ENCODE data around the gene RPL38.

Gene RPL38

DNA sequence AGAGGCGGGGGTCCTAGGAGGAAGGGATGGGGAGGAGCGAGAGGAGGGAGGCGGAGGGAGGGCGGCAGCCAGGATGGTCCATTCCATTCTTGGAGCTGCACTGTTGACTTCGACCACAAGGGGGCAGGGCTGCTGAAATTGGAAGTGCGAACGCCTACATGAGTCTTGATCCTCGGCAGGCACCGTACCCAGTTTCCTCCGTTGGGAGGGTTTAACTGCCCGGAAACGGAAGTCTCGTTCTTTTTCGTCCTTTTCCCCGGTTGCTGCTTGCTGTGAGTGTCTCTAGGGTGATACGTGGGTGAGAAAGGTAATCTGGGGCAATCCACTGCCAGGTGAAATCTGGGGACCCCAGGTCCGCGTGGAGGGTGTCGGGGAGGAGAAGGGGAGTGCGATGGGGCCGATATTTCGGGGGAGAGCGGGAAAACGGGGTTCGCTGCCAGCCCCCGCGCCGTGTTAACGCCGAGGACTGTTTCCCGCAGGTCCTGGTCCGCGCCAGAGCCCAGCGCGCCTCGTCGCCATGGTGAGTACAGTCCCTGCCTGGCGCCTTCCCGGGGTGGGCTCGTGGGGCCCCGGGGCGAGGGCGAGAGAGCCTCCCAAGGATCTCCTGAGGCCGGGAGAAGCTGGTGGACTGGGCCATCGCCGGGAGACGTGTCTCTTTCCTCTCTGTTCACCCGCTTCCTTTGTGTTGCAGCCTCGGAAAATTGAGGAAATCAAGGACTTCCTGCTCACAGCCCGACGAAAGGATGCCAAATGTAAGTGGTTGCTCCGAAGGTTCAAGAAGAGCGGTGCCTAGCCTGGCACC lies at the start of gene RPL38:
Gene RPL38, plus strand, starts transcription at position 240 of the 802 bp plus-strand sequence. Its CDS starts 278 bp downstream, at position 518.
- DNase-seq, result peak; percentile 87

DNA sequence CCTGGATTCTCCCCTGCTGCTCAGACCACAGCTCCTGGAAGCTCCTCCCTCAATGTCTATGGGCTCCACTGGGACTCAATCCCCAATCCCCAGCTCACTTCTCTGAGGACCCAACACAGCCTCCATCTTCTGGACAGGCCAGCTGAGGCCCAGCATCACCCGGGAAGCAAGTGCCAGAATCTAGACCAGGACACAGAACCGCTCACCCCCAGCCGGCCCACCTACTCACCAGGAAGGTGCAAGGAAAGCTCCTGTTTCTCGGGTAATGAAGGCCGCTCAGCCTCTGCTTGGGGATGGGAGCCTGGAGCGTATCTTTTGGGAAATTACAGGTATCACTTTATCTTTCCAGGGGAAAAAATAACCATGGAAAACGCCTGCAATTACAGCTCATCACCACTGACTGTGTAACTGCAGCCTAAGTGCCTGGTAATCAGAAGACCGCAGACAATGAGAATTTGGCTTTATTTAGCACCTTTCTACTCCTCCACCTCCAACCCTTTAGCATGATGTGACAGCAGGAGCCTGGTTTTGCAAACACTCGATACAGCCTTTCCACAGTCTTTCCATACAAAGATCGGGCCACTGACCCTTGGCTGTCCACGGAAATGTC lies 49.6 kb upstream of the RPL38 start:
- no peak for DNase-seq

DNA sequence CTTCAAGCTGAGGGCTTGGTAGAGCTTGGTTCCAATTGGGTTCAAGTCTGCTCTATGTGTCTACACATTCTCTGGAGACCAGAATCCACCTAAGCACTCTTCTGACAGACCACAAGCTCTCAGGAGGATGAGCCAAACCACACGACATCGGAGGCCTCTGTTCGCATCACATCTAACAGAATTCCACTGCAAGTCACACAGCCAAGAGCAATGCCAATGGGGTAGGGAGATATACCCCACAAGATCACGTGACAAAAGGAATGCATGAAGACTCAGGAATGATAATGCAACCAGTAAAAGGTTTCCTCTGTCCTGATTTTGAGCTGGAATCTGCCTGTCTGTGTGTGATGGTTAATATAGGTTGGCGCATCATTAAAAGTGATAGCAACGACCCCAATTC lies 46.6 kb upstream of the RPL38 start:
- DNase-seq, result no peak

DNA sequence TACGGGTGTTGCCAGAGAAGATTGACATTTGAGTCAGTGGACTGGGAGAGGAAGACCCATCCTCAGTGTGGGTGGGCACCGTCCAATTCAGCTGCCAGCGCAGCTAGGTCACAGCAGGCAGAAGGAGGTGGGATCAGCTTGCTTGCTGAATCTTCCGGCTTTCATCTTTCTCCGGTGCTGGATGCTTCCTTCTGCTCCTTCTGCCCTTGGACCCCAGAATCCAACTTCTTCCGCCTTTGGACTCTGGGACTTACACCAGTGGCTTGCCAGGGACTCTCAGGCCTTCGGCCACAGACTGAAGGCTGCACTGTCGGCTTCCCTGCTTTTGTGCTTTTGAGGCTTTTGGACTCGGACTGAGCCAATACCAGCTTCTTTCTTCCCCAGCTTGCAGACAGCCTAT lies 46.1 kb upstream of the RPL38 start:
- no peak for DNase-seq

DNA sequence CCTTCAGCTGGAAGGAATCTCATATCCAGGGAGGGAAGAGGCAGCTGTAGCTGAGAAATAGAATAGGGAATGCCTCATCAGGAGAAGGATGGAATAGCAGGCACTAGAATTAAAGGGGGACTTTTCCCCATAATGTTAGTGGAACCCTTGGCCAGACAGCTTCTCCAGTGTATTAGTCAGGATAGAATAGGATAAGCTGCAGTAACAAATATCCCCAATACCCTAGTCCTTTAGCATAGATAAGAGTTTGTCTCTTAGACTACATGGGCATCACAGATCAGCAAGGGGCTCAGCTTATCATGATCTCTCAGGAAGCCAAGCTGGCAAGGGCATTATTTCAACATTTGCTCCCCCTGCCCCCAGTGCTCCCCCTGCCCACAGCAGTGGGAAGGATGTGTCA lies 44.7 kb upstream of the RPL38 start:
- DNase-seq, result no peak

DNA sequence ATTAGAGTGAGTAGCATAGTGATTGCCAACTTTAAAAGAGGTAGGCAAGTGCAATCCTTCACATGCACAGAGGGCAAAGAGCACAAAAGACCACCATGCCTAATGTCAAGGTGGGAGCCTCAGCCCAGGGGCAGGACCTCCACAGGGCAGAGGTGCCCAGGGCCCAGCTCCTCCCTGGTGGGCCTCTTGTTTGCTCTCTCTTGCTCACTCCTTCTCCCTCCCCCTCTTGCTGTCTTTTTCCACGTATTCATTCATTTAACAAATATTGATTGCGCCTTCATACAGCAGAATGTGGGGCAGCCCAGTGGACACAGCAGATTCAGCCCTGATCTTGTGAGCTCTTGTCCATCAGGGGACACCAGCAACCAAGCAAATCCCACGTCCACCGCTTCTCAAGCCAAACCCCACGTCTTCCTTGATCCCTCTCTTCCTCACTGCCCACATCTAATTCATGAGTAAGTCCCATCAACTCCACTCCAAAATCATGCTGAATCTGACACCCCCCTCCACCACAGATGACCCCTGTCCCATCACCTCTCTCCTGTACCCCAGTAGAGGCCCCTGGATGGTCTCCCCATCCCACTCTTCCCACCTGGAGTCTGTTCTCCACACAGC lies 44.1 kb upstream of the RPL38 start:
- DNase-seq, result no peak

DNA sequence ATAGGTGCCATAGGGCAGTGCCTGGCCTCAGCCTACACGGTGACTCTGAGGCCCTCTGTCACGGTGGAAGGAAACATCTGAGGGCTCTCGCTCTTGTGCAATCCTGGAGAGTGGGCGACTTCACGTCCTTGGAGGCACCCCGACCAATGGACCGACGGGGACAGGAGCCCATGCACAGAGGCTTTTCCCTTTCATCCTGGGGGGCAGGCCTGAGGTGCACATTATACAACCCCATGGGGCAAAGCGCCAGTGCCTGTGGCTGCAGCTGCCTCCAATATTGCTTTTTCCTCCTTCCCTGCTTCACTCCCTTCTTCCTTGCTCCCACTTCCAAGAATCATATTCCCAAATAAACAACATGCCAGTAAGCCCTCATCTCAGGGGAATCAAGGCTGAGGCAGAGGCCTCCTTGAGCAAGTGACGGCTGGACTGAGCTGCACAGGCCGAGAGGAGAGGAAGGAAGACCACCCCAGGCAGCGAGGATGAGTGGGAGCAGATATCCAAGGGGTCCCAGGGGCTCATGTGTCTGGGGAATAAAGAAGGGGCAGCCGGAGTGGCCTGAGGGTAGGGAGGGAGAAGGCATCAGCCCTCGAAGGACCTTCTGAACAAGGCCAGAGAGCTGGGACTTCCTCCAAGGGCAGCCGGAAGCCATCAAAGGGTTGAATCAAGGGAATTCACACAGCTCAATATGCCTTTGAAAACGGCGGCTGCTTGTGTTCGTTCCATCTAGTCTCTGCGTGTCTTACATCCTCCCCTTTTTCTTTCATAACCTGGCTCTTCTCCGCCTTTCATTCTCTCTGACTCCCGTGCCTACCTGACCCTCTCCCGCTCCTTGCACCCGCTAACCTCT lies 42.6 kb upstream of the RPL38 start:
- DNase-seq, result no peak

DNA sequence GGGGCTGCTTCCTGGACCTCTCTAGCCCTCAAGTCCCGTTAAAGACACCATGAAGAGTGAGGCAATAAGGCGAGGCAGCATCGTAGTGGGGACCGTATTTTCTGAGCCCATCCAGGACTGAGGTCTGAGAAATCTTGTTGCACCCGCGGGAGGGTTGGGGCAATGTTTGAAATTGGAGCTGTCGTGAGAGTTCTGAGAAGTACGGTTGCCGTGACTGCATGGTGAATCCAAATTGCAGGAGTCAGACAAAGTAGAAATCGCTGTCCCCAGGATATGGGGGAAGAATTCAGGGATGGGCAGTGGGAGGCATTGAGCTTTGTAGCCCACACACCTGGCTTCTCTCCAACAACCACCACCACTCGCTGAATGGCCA lies 42.0 kb upstream of the RPL38 start:
- no peak for DNase-seq

DNA sequence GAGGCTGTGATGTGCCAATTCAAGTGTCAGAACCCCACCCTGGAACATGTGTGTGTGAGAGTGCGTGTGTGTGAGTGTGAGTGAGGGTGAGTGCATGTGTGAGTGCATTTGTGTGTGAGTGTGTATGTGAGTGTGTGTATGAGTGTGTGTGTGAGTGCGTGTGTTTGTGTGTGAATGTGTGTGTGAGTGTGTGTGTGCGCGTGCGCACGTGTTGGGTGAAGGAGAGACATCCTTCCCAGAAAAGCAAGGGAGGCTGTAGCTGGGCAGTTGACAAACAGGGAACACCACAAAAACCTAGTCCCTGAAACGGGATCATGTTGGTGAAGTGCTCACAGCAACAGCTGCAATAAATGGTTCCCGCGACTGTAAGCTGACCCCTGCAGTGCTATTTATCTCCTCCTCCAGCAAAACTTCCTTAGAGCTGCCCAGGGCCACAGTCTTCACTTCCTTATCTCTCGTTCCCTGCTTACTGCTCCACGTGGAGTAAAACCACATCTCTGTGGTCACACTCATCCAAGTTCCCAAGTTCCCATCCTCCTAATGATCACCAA lies 40.1 kb upstream of the RPL38 start:
- no peak for DNase-seq

DNA sequence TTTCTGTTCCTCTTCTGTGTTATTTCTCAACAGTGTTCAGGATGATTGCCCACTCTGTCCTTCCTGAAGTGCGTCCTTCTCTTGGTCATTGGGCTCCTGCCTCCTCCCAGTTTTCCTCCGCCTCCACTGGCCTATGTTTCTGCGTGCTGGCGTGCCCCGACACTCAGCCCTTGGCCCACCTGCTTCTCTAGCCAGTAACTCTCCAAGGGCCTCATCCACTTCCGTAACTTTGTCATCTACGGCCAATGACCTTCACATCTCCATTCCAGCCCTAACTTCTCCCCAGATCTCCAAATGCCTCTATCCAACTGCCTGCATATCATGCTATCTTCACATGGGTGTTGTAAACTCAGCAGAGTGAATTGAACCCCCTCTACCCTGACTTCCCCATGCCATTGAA lies 39.6 kb upstream of the RPL38 start:
- DNase-seq, result no peak

DNA sequence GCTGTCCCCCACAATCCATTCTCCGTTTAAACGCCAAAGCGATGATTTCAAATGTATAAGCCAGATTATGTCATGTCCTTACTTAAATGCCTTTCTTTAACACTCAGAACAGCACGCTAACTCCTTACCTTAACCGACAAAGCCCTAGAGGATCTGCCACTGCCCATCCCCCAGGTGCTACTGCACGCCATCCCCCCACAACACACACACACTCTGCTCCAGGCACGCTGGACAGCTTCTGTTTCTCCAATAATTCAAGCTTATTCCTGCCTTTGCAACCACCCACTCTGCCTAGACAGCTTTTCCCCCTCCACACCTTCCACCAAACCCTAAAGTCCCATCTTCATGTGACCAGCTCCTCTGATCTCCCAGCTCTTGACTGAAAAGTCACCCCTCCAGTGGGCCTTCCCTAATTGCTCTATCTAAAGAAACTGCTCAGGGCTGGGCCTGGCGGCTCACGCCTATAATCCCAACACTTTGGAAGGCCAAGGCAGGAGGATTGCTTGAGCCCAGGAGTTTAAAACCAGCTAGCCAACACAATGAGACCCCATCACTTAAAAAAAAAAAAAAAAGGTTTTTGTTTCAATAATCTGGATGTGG lies 38.9 kb upstream of the RPL38 start:
- no peak for DNase-seq

DNA sequence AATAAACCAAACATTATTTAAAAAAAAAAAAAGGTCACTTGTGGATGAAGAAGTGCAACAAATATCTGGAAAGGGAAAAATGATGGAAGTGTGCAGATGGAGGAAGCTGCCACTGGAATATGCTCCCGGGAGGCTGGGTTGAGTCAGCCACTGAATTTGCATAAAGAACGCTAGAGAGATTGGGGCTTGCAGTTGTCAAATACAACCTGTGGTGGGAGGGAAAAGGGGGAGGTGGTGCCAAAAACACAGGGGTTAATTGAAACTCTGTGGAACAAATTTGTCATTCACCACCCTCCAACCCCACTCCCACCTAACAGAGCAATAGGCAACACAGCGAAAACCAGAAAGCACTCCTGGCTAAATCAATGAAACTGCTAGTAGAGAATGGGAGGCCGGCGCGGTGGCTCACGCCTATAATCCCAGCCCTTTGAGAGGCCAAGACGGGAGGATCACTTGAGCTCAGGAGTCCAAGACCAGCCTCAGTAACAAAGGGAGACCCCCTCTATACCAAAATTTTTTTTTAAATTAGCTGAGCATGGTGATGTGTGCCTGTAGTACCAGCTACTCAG lies 37.6 kb upstream of the RPL38 start:
- no peak for DNase-seq

DNA sequence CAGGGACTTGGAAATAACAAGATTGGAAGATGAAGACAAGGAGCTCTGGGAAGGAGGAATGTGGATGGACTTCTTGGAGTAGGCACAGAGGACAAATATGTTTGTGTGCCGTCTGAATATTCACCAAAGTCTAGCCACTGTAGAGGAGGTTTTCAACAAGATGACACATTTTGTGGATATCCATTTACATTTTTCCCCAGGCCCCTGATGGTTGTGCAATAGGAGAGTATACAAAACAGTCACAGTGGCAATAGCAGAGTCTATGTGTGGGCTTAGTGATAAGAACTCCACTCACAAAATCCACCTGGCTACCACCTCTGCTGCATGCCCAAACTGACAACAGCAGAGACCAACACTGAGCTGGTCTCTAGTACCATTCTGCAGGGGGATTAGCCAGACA lies 32.6 kb upstream of the RPL38 start:
- DNase-seq, result no peak

DNA sequence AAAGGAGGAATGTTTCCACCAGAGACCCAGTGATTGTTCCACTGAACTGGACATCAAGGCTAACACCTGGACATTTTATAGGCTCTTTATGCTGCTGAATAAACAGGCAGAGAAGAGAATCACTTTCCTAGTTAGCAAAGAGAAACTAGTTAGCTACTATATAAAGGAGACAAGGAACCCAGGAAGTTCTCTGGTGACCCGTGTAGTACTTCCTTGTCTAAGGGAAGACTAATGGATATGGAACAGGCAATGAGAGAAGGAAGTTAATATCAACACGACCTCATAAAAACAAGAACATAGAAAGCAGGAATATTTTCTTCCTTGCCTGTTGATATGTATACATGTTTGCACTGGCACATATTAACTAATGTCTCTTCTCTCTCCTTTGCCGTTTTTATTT lies 30.8 kb upstream of the RPL38 start:
- DNase-seq, result no peak

DNA sequence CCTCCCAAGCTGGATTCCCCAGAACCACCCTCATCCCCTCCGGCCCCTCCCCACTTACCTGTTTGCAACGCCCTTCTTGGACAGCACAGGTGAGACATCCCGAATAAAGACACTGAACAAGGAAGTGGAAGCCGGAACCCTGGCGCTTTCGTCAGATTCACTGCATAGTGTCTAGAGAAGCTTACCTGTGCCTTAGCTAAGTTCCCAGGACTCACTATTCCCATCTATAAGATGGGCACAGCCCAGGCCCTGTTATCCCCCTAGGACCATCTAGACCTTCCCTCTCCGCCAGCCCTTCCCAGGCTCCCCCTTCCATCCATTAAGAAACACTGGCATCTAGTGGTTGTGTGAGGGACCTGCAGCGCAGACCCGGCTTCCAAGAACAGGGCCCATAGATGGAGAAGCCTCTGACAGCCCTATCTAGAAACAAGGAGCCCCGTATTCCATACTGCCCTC lies 26.9 kb upstream of the RPL38 start:
- DNase-seq, result peak; percentile 24

DNA sequence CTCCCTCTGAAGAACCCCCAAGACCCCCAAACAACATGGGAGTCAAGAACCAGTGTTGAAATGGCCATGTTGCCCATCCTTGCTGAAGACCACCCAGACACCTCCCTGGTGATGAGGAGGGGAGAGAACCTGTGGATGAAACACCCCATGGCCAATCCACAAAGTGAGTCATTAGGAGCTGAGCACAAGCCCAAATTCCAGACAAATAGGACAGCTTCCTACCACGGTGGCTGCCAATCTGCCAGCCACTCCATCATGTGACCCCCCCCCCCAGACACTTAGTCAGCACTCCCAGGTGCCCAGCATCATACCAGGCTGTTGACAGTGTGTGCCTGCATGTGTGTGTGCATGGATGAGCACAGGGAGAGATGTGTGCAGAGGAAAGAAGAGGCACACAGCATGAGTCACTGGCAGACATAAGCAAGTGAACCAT lies 26.4 kb upstream of the RPL38 start:
- DNase-seq, result no peak

DNA sequence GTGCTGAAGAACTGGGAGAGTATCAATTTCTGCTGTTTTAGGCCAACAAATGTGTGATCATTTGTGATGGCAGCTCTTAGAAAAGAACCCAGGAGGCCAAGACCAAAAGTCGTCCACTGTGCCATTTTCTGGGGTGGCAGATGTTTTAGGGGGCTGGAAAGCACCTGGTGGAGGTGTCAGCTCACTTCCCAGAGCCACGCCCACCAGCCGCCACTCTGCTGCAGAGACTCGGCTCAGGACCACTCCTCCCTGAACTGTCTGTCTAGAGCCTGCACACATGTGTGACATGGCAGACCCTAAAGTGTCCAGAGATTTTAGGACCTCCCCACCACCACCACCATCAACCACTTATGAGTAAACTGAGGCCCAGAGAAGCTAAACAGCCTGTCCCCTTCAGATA lies 23.9 kb upstream of the RPL38 start:
- no peak for DNase-seq

DNA sequence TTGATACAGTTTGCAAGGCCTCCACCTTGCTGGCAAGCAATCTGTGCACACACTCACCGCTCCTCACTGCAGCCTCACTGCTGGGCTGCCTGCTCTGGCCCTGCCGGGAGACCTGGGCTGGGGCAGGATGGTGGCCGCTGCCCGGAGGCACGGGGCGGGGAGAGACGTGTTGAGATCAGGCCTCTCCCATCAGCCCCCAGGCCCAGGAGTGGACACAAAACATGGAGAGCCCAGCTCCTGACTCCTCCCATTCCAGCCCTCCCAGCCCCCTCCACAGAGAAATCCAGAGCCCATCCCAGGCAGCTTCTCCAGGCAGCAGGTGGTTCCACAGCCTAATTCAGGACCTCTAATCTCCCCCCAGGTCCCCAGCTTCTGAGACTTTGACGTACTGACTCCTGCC lies 23.1 kb upstream of the RPL38 start:
- DNase-seq, result no peak

DNA sequence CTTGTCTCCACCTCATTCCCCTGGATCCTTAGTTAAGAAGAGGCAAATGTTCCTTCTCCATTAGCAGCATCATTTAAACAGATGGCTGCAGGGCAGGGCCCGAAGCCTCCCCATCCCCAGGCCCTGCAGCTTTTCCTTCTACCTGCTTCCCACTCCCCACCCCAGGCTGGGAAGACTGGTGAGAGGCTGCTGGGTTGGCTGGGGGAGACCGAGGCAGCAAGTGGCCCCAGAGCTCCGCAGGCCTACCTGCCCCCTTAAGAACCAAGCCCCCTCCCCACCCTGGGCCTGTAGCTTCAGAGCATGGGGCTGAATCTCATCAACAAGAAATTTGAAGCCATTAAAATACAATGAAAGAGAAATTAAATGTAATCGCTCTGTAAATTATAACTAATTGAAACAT lies 22.1 kb upstream of the RPL38 start:
- no peak for DNase-seq

DNA sequence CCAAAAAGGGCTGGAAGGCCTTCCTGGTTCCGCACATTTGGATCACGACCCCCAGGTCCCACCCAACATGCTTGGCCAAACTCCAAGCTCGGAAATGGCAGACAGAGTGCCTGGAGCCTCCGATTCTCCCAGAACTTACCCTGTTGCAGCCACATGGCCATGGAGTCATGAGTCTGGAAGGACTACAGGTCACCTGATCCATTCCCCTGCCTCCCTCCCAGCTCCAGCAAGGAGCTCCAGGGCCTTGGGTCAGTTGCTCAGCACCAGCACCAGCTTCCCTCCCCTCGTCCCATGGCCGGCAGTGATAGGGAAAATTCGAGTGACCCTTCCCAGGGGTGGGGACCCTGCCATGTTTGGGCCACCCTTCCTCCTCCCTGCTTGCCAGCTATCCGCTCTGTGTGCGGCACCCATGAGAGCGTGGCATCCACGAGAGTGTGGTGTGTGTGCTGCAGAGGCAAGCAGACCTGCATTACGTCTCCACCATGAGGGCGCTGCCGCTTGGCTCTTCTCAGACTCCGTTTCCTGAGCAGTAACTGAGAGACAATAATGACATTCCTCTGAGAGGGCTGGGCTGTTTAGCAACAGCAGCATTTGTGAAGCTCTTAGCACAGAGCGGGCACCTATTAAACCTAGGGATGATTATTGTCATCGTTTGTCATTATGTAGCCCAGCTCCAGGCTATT lies 21.3 kb upstream of the RPL38 start:
- DNase-seq, result no peak

DNA sequence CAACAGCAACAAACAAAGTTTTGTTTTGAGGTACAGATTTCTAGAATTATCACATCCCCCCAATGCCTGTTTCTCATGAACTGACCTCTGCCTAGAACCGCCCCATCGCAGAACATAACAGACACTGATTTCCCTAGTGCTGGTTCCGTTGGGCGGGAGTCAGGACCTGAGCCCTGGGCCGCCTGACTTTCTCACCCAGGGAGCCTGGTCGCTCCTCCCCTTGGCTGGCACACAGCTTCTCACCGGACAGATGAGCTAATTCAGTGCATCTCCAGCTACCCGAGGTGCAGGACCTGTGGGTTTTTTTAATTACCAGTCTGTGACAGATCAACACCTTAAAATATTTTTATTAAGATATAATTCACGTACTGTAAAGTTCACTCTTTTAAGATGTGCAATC lies 20.1 kb upstream of the RPL38 start:
- no peak for DNase-seq
